Forelimb muscle (tissue), 1 donor: Measurements from ENCODE around the gene F9. TPM values are rescaled to one million over a fixed set of nuclear protein-coding genes. Genes with fewer than 3 reads are reported as not detected.

Experiments
- DNase-seq: peaks from one replicate; pipeline ENCODE4 v3.0.0-alpha.2; 2013; ENCODE audit warnings: low read depth
- polyA plus RNA-seq: library from polyadenylated mRNA; unstranded; fragments of 120-200 nt; gene quantifications from one replicate; pipeline ENCODE4 v1.2.1, GENCODE V29; 2013; ENCODE audit not compliant: insufficient read length

Gene F9
- polyA plus RNA-seq, 1 donor, result not detected

GRCh38 chrX:139600105-139600504, 69.6 kb downstream of the F9 start:
- DNase-seq, result no peak

Other genes starting within 250 kb of the F9 start
- 0.18 TPM for gene MCF2, start 177.4 kb downstream of the F9 start, polyA plus RNA-seq